ENCODE measurements around the gene SSBP3. TPM values are rescaled to one million over a fixed set of nuclear protein-coding genes. Genes with fewer than 3 reads are reported as not detected.

The SSBP3 gene
- total RNA-seq, 1 donor from 2014 or later: 21.7 TPM

- ATAC-seq (peak; percentile 37), DNase-seq (ENCODE audit: low spot score) (no peak)
Observed at GRCh38 chr1:54335011-54335754, 71.0 kb downstream of the SSBP3 start.

- no peak for ATAC-seq
- DNase-seq (ENCODE audit: low spot score): no peak
Observed at GRCh38 chr1:54332781-54333585, 73.2 kb downstream of the SSBP3 start.

- ATAC-seq (no peak), DNase-seq (ENCODE audit: low spot score) (no peak)
Observed at GRCh38 chr1:54331843-54332463, 74.2 kb downstream of the SSBP3 start.

GRCh38 chr1:54331091-54331772, 75.0 kb downstream of the SSBP3 start:
- DNase-seq (ENCODE audit: low spot score): no peak
- ATAC-seq: no peak

- no peak for DNase-seq (ENCODE audit: low spot score)
- ATAC-seq: peak; percentile 75
Observed at GRCh38 chr1:54329312-54330003, 76.7 kb downstream of the SSBP3 start.

- DNase-seq (ENCODE audit: low spot score) (no peak), ATAC-seq (no peak)
Observed at GRCh38 chr1:54328066-54328636, 78.0 kb downstream of the SSBP3 start.

GRCh38 chr1:54327386-54328065, 78.7 kb downstream of the SSBP3 start:
- ATAC-seq: no peak
- DNase-seq (ENCODE audit: low spot score): no peak

- DNase-seq (ENCODE audit: low spot score) (no peak), ATAC-seq (no peak)
Observed at GRCh38 chr1:54326543-54327385, 79.4 kb downstream of the SSBP3 start.

- no peak for ATAC-seq
- DNase-seq (ENCODE audit: low spot score): no peak
Observed at GRCh38 chr1:54325703-54326461, 80.3 kb downstream of the SSBP3 start.

- no peak for DNase-seq (ENCODE audit: low spot score)
- ATAC-seq: no peak
Observed at GRCh38 chr1:54325284-54325683, 80.9 kb downstream of the SSBP3 start.

GRCh38 chr1:54324251-54325140, 81.7 kb downstream of the SSBP3 start:
- no peak for DNase-seq (ENCODE audit: low spot score)
- ATAC-seq: no peak

GRCh38 chr1:54323921-54324250, 82.3 kb downstream of the SSBP3 start:
- no peak for DNase-seq (ENCODE audit: low spot score)
- ATAC-seq: no peak

- DNase-seq (ENCODE audit: low spot score) (peak; percentile 60), ATAC-seq (peak; percentile 85)
Observed at GRCh38 chr1:54323324-54323739, 82.9 kb downstream of the SSBP3 start.

- ATAC-seq (no peak), DNase-seq (ENCODE audit: low spot score) (no peak)
Observed at GRCh38 chr1:54318246-54318814, 87.9 kb downstream of the SSBP3 start.

GRCh38 chr1:54317084-54317483, 89.1 kb downstream of the SSBP3 start:
- ATAC-seq (no peak), DNase-seq (ENCODE audit: low spot score) (no peak)

- ATAC-seq (no peak), DNase-seq (ENCODE audit: low spot score) (no peak)
Observed at GRCh38 chr1:54315099-54315498, 91.1 kb downstream of the SSBP3 start.

GRCh38 chr1:54314696-54315095, 91.5 kb downstream of the SSBP3 start:
- DNase-seq (ENCODE audit: low spot score): no peak
- no peak for ATAC-seq

All from left lobe of liver (tissue), 2 donors.